HepG2 (cell line): ENCODE results near the gene RPL3. TPM values are rescaled to one million over a fixed set of nuclear protein-coding genes. Genes with fewer than 3 reads are reported as not detected.
A peak's percentile ranks its signal among the peaks of the same experiment; 100 is the strongest.

Source experiments
- AGO2 ChIP-seq: fragments of 200-400 bp; formaldehyde crosslinking; optimal IDR thresholded peaks from 2 replicates; pipeline ENCODE3; 2017; ENCODE audit warnings: mild to moderate bottlenecking, low read depth, low read length, moderate library complexity
- CBFB ChIP-seq: sonication (generic); formaldehyde crosslinking; IDR thresholded peaks from 2 replicates; pipeline ENCODE4 v1.4.0; 2020; ENCODE audit warnings: missing genetic modification reagents
- HOXA7 ChIP-seq: sonication (generic); formaldehyde crosslinking; IDR thresholded peaks from 2 replicates; pipeline ENCODE4 v1.8.1; 2022; ENCODE audit warnings: mild to moderate bottlenecking, missing genetic modification reagents, moderate library complexity
- KLF9 ChIP-seq: IDR thresholded peaks from 2 replicates; pipeline ENCODE4 v1.6.1; 2016; ENCODE audit warnings: low read depth
- RBAK ChIP-seq: sonication (generic); formaldehyde crosslinking; IDR thresholded peaks from 2 replicates; pipeline ENCODE4 v1.5.1; 2020; ENCODE audit warnings: mild to moderate bottlenecking, missing genetic modification reagents
- REXO4 ChIP-seq: sonication (generic); formaldehyde crosslinking; IDR thresholded peaks from 2 replicates; pipeline ENCODE4 v1.8.0; 2022; ENCODE audit warnings: missing genetic modification reagents, mild to moderate bottlenecking, borderline replicate concordance
- SMC3 ChIP-seq: IDR thresholded peaks from 2 replicates; pipeline ENCODE4 v1.6.1; 2011; ENCODE audit warnings: low read length, improper control_type of control experiment
- SRF ChIP-seq: IDR thresholded peaks from 2 replicates; pipeline ENCODE4 v1.6.1; 2011; ENCODE audit warnings: mild to moderate bottlenecking, low read depth, low read length, moderate library complexity
- TBP ChIP-seq: sonication (generic); formaldehyde crosslinking; IDR thresholded peaks from 2 replicates; pipeline ENCODE4 v1.5.0; 2020; ENCODE audit warnings: missing genetic modification reagents
- THAP11 ChIP-seq: IDR thresholded peaks from 2 replicates; pipeline ENCODE4 v1.6.1; 2016; ENCODE audit warnings: missing biosample characterization, missing genetic modification reagents
- ZNF160 ChIP-seq: sonication (generic); formaldehyde crosslinking; IDR thresholded peaks from 2 replicates; pipeline ENCODE4 v1.8.0; 2022; ENCODE audit warnings: mild to moderate bottlenecking, inconsistent platforms, missing genetic modification reagents
- ZNF33A ChIP-seq: sonication (generic); formaldehyde crosslinking; IDR thresholded peaks from 2 replicates; pipeline ENCODE4 v1.5.1; 2020; ENCODE audit warnings: missing genetic modification reagents, mild to moderate bottlenecking, moderate library complexity, borderline replicate concordance
- ZNF460 ChIP-seq: sonication (generic); formaldehyde crosslinking; IDR thresholded peaks from 2 replicates; pipeline ENCODE4 v1.5.1; 2020; ENCODE audit warnings: missing genetic modification reagents, mild to moderate bottlenecking, borderline replicate concordance
- ZNF564 ChIP-seq: sonication (generic); formaldehyde crosslinking; IDR thresholded peaks from 2 replicates; pipeline ENCODE4 v1.8.1; 2023; ENCODE audit warnings: mild to moderate bottlenecking, missing genetic modification reagents
- polyA plus RNA-seq, 8 experiments: library from polyadenylated mRNA; depleted of rRNA in 3 of 8; stranded (reverse) in 7 of 8; unstranded in 1 of 8; fragments of >200 nt; fragmentation: Illumina TruSeq in 4 of 8; extraction: Trizol in 4 of 8; gene quantifications; 2 replicates each; pipeline versions ENCODE4 v1.2.1 to v1.2.3, GENCODE V29; 2011 to 2016; ENCODE audit warnings: low read depth in 4 of 8, missing spikeins in 1 of 8, mixed read lengths in 1 of 8; ENCODE audit not compliant: insufficient read depth in 1 of 8
- total RNA-seq, 5 experiments: library from RNA; depleted of rRNA; stranded (reverse); fragments of >200 nt; fragmentation: Illumina TruSeq; extraction: Trizol; gene quantifications; 2 replicates each; pipeline ENCODE4 v1.2.3, GENCODE V29; 2016; ENCODE audit warnings: low read depth in 1 of 5
- TF ChIP-seq, protein P1 (sequence below): sonication (generic); formaldehyde crosslinking; IDR thresholded peaks from 2 replicates; pipeline ENCODE4 v1.4.0; 2020; ENCODE audit warnings: low read depth, missing genetic modification reagents
- TF ChIP-seq, protein P2 (sequence below): sonication (generic); formaldehyde crosslinking; IDR thresholded peaks from 2 replicates; pipeline ENCODE4 v1.5.0; 2020; ENCODE audit warnings: mild to moderate bottlenecking, missing genetic modification reagents, moderate library complexity
- TF ChIP-seq, protein P3 (sequence below): IDR thresholded peaks from 2 replicates; pipeline ENCODE4 v1.6.1; 2012; ENCODE audit warnings: inconsistent platforms
- TF ChIP-seq, protein P4 (sequence below): sonication (generic); formaldehyde crosslinking; IDR thresholded peaks from 2 replicates; pipeline ENCODE4 v1.4.0; 2020; ENCODE audit warnings: missing genetic modification reagents
- TF ChIP-seq, protein P5 (sequence below): sonication (generic); formaldehyde crosslinking; IDR thresholded peaks from 2 replicates; pipeline ENCODE4 v1.9.0; 2022; ENCODE audit warnings: missing genetic modification reagents, mild to moderate bottlenecking, borderline replicate concordance

Gene RPL3
- total and polyA plus RNA-seq, 2 of the 13 experiments (the other 11 are each of a cell fraction or from before 2014, with no cell fraction given), result 1,051 to 3,279 TPM

DNA sequence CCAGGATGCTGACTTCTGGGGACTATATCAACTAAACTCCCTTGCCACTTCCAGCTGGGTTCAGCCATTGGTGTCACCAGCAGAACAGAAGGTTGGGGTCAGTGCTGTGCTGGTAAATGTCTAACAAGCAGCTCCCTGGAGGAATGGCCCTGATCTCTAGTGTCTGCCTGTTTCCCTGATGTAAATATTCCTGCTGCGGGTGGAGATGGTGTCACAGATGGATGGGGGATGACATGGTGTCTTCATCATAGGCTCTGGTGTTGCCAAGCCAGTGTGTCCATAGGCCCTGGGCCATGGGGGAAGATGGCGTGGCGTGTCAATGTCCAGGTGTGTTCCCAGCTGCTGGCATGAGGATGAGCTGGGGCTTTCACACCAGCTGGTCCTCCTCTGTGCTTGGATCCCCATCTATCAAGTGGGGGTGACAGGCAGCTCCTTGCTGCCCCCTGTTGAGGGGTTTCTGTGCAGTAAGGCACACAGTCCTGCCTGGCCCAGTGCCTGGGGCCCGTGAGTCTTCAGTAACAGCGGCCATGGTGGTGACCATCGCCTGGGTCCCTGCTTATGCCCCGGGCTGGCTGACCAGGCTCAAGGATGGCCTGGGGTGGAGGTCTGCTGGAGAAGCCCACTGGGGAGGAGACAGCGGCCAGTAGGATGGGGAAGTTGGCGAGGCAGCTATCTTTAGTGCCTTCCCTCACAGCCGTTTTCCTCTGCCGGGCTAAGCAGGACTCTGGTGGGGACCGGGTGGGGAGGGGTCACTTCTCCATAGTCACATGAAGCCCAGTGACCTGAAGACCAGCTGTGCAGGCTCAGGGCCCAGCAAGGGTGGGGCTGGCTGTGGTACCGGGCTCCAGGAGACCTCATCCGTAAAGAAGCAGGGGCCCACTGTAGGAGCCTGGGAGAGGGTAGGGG is 12.7 kb downstream of the RPL3 start (continued):
- TF ChIP-seq, protein P1, sequence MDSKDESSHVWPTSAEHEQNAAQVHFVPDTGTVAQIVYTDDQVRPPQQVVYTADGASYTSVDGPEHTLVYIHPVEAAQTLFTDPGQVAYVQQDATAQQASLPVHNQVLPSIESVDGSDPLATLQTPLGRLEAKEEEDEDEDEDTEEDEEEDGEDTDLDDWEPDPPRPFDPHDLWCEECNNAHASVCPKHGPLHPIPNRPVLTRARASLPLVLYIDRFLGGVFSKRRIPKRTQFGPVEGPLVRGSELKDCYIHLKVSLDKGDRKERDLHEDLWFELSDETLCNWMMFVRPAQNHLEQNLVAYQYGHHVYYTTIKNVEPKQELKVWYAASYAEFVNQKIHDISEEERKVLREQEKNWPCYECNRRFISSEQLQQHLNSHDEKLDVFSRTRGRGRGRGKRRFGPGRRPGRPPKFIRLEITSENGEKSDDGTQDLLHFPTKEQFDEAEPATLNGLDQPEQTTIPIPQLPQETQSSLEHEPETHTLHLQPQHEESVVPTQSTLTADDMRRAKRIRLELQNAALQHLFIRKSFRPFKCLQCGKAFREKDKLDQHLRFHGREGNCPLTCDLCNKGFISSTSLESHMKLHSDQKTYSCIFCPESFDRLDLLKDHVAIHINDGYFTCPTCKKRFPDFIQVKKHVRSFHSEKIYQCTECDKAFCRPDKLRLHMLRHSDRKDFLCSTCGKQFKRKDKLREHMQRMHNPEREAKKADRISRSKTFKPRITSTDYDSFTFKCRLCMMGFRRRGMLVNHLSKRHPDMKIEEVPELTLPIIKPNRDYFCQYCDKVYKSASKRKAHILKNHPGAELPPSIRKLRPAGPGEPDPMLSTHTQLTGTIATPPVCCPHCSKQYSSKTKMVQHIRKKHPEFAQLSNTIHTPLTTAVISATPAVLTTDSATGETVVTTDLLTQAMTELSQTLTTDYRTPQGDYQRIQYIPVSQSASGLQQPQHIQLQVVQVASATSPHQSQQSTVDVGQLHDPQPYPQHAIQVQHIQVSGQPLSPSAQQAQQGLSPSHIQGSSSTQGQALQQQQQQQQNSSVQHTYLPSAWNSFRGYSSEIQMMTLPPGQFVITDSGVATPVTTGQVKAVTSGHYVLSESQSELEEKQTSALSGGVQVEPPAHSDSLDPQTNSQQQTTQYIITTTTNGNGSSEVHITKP (CRISPR knock-in tag), result no peak
- TF ChIP-seq SRF, result no peak
- TF ChIP-seq, protein P2, sequence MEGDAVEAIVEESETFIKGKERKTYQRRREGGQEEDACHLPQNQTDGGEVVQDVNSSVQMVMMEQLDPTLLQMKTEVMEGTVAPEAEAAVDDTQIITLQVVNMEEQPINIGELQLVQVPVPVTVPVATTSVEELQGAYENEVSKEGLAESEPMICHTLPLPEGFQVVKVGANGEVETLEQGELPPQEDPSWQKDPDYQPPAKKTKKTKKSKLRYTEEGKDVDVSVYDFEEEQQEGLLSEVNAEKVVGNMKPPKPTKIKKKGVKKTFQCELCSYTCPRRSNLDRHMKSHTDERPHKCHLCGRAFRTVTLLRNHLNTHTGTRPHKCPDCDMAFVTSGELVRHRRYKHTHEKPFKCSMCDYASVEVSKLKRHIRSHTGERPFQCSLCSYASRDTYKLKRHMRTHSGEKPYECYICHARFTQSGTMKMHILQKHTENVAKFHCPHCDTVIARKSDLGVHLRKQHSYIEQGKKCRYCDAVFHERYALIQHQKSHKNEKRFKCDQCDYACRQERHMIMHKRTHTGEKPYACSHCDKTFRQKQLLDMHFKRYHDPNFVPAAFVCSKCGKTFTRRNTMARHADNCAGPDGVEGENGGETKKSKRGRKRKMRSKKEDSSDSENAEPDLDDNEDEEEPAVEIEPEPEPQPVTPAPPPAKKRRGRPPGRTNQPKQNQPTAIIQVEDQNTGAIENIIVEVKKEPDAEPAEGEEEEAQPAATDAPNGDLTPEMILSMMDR (CRISPR knock-in tag), result peak; percentile 84
- TF ChIP-seq THAP11 (CRISPR knock-in tag), result 0 out of 2 replicates have a peak, but pooled peaks have one; percentile 21
- no peak for TF ChIP-seq TBP (CRISPR knock-in tag)
- no peak for TF ChIP-seq ZNF564 (CRISPR knock-in tag)
- no peak for TF ChIP-seq ZNF160 (CRISPR knock-in tag)
- TF ChIP-seq AGO2, result no peak
- TF ChIP-seq, protein P3, sequence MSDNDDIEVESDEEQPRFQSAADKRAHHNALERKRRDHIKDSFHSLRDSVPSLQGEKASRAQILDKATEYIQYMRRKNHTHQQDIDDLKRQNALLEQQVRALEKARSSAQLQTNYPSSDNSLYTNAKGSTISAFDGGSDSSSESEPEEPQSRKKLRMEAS, result no peak
- no peak for TF ChIP-seq CBFB (CRISPR knock-in tag)
- no peak for TF ChIP-seq KLF9 (CRISPR knock-in tag)
- no peak for TF ChIP-seq REXO4 (CRISPR knock-in tag)
- TF ChIP-seq, protein P4, sequence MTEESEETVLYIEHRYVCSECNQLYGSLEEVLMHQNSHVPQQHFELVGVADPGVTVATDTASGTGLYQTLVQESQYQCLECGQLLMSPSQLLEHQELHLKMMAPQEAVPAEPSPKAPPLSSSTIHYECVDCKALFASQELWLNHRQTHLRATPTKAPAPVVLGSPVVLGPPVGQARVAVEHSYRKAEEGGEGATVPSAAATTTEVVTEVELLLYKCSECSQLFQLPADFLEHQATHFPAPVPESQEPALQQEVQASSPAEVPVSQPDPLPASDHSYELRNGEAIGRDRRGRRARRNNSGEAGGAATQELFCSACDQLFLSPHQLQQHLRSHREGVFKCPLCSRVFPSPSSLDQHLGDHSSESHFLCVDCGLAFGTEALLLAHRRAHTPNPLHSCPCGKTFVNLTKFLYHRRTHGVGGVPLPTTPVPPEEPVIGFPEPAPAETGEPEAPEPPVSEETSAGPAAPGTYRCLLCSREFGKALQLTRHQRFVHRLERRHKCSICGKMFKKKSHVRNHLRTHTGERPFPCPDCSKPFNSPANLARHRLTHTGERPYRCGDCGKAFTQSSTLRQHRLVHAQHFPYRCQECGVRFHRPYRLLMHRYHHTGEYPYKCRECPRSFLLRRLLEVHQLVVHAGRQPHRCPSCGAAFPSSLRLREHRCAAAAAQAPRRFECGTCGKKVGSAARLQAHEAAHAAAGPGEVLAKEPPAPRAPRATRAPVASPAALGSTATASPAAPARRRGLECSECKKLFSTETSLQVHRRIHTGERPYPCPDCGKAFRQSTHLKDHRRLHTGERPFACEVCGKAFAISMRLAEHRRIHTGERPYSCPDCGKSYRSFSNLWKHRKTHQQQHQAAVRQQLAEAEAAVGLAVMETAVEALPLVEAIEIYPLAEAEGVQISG (CRISPR knock-in tag), result 0 out of 2 replicates have a peak, but pooled peaks have one; percentile 15
- TF ChIP-seq, protein P5, sequence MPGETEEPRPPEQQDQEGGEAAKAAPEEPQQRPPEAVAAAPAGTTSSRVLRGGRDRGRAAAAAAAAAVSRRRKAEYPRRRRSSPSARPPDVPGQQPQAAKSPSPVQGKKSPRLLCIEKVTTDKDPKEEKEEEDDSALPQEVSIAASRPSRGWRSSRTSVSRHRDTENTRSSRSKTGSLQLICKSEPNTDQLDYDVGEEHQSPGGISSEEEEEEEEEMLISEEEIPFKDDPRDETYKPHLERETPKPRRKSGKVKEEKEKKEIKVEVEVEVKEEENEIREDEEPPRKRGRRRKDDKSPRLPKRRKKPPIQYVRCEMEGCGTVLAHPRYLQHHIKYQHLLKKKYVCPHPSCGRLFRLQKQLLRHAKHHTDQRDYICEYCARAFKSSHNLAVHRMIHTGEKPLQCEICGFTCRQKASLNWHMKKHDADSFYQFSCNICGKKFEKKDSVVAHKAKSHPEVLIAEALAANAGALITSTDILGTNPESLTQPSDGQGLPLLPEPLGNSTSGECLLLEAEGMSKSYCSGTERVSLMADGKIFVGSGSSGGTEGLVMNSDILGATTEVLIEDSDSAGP (CRISPR knock-in tag), result no peak
- peak; percentile 45 for TF ChIP-seq SMC3
- TF ChIP-seq ZNF460, result no peak
- TF ChIP-seq HOXA7, result no peak
- no peak for TF ChIP-seq RBAK (CRISPR knock-in tag)
- TF ChIP-seq ZNF33A (CRISPR knock-in tag), result no peak
